GM12878 (cell line): Measurements from ENCODE around the gene DKK3.

Experiments
- BRCA1 ChIP-seq: IDR thresholded peaks from 2 replicates; pipeline ENCODE4 v1.6.1; 2011; ENCODE audit warnings: low read depth, low read length, improper control_type of control experiment
- CBX5 ChIP-seq: sonication (generic); IDR thresholded peaks from 2 replicates; pipeline ENCODE4 v1.6.1; 2016; ENCODE audit warnings: low read depth, moderate library complexity, mild to moderate bottlenecking, inconsistent platforms
- CHD4 ChIP-seq: fragments of 200-600 bp; sonication (generic); IDR thresholded peaks from 2 replicates; pipeline ENCODE4 v1.6.1; 2016; ENCODE audit warnings: mild to moderate bottlenecking
- JUNB ChIP-seq: IDR thresholded peaks from 2 replicates; pipeline ENCODE4 v1.6.1; 2016; ENCODE audit warnings: antibody characterized with exemption, mild to moderate bottlenecking
- MEF2A ChIP-seq: IDR thresholded peaks from 2 replicates; pipeline ENCODE4 v1.6.1; 2011; ENCODE audit warnings: low read depth, mild to moderate bottlenecking, low read length, moderate library complexity; ENCODE audit not compliant: insufficient read depth
- NFYB ChIP-seq: IDR thresholded peaks from 2 replicates; pipeline ENCODE4 v1.6.1; 2011; ENCODE audit warnings: low read depth, mild to moderate bottlenecking, low read length, improper control_type of control experiment, moderate library complexity; ENCODE audit not compliant: insufficient read depth
- POLR2AphosphoS5 ChIP-seq: IDR thresholded peaks from 2 replicates; pipeline ENCODE4 v1.6.1; 2011; ENCODE audit warnings: mild to moderate bottlenecking, low read length, inconsistent platforms
- TAF1 ChIP-seq: IDR thresholded peaks from 2 replicates; pipeline ENCODE4 v1.6.1; 2011; ENCODE audit warnings: mild to moderate bottlenecking, low read depth, low read length, borderline replicate concordance
- TF ChIP-seq, protein P1 (sequence below): fragments of 450-650 bp; IDR thresholded peaks from 2 replicates; pipeline ENCODE4 v1.6.1; 2017; ENCODE audit warnings: mild to moderate bottlenecking
- TF ChIP-seq, protein P2 (sequence below): IDR thresholded peaks from 2 replicates; pipeline ENCODE4 v1.6.1; 2011; ENCODE audit warnings: low read depth, low read length, improper control_type of control experiment, borderline replicate concordance
- TF ChIP-seq, protein P3 (sequence below), 3 experiments: IDR thresholded peaks in 2 of 3; conservative IDR thresholded peaks in 1 of 3; 2 replicates each; pipeline ENCODE4 v1.5.1; 2011; ENCODE audit warnings: low read depth in 3 of 3, low read length in 3 of 3, mild to moderate bottlenecking in 3 of 3, control low read depth in 2 of 3, moderate library complexity in 2 of 3, inconsistent platforms in 1 of 3, mixed read lengths in 1 of 3; ENCODE audit not compliant: control insufficient read depth in 2 of 3, insufficient read depth in 1 of 3; ENCODE audit errors: extremely low read depth in 1 of 3

DNA sequence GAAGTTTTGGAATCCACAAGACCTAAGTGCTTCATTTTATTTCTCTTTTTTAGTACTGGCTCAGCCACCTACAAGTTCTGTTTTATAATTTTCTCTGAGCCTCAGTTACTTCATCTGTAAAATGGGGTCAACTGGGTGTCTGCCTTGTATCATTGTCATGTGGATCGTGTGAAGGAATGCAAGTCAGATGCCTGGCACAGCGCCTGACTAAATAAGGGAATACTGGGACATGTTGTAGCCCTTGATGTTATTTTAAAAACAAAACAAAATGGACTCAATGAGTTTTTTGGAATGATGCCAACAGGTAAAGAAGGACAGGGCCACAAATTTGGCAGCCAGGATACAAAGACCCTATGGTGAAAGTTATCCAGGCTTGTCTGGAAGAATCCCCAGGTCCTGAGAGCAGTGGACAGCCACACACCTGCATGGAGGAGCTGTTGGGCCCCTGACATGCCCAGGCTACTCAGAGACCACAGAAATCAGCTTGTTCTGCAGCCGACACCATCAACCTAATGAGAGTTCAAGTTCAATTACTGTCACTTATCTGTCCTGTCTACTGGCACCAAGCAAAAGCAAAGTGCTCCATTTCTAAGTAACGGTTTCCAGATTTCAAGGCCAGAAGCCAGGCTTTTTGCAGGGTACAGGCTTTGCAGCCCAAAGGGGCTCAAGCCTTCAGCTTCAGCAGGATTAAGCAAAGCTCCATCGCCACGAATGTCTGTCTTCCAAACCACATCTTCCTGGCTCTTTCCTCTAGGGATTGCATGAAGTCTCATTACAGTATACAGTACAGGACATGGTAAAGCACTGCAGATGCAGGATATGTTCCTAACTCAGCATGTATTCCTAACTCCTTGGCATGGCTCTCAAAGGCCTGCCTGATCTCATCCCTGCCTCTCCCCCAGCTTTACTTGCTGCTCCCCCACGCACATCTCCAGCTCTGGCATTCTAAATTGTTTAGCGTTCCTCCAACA lies 18.4 kb downstream of the DKK3 start:
- TF ChIP-seq, protein P1, sequence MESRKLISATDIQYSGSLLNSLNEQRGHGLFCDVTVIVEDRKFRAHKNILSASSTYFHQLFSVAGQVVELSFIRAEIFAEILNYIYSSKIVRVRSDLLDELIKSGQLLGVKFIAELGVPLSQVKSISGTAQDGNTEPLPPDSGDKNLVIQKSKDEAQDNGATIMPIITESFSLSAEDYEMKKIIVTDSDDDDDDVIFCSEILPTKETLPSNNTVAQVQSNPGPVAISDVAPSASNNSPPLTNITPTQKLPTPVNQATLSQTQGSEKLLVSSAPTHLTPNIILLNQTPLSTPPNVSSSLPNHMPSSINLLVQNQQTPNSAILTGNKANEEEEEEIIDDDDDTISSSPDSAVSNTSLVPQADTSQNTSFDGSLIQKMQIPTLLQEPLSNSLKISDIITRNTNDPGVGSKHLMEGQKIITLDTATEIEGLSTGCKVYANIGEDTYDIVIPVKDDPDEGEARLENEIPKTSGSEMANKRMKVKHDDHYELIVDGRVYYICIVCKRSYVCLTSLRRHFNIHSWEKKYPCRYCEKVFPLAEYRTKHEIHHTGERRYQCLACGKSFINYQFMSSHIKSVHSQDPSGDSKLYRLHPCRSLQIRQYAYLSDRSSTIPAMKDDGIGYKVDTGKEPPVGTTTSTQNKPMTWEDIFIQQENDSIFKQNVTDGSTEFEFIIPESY: no peak
- TF ChIP-seq BRCA1 (no peak), TAF1 (no peak), CHD4 (no peak), JUNB (no peak), NFYB (no peak), POLR2AphosphoS5 (no peak), CBX5 (no peak), MEF2A (no peak)
- TF ChIP-seq, protein P2, sequence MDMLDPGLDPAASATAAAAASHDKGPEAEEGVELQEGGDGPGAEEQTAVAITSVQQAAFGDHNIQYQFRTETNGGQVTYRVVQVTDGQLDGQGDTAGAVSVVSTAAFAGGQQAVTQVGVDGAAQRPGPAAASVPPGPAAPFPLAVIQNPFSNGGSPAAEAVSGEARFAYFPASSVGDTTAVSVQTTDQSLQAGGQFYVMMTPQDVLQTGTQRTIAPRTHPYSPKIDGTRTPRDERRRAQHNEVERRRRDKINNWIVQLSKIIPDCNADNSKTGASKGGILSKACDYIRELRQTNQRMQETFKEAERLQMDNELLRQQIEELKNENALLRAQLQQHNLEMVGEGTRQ: no peak
- TF ChIP-seq, protein P3, sequence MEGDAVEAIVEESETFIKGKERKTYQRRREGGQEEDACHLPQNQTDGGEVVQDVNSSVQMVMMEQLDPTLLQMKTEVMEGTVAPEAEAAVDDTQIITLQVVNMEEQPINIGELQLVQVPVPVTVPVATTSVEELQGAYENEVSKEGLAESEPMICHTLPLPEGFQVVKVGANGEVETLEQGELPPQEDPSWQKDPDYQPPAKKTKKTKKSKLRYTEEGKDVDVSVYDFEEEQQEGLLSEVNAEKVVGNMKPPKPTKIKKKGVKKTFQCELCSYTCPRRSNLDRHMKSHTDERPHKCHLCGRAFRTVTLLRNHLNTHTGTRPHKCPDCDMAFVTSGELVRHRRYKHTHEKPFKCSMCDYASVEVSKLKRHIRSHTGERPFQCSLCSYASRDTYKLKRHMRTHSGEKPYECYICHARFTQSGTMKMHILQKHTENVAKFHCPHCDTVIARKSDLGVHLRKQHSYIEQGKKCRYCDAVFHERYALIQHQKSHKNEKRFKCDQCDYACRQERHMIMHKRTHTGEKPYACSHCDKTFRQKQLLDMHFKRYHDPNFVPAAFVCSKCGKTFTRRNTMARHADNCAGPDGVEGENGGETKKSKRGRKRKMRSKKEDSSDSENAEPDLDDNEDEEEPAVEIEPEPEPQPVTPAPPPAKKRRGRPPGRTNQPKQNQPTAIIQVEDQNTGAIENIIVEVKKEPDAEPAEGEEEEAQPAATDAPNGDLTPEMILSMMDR (IDR thresholded peaks at IDR 0.05 in 2 of 3, conservative IDR thresholded peaks at IDR 0.05 in 1 of 3; ENCODE audit: control insufficient read depth in 2 of 3, extremely low read depth in 1 of 3, insufficient read depth in 1 of 3, low read depth in 3 of 3, low read length in 3 of 3): no peak
